ENCODE measurements around the gene HNRNPDL.

DNA sequence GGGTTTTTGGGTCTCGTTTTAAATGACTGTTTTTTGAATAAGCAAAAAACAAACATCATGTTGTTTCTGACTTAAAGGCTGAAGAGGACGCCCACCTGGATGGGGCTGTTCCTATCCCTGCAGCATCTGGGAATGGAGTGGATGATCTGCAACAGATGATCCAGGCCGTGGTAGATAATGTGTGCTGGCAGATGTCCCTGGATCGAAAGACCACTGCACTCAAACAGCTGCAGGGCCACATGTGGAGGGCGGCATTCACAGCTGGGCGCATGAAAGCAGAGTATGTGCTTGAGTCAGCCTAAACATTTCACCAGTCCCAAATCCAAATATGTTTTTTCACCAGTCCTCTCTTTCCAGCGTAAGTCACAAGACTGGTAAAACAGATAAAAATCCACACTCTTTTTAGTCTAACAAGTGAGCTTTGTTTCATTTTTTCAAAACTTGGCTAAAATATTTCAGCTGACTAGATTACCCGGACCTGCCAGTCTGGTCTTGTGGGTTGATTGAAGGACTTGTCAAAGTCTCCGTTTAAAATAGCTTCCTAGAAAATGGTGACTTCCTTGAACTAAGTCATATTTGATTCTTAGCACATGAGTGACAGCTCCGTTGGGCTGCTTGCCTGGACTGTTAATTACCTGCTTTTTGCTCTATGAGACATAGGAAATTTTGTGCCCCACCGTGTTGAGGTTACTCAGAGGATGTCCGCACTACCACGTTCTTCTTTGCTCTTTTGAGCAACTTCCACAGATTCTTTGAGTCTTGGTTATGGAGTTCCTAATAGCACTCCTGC is 20.9 kb upstream of the HNRNPDL start:
- TF ChIP-seq POLR2AphosphoS5 (IDR thresholded peaks at IDR 0.05; ENCODE audit: low read depth) (no peak), CTCF (IDR thresholded peaks at IDR 0.05; ENCODE audit: insufficient read depth, low read length) (no peak), GABPA (IDR thresholded peaks at IDR 0.05; ENCODE audit: low read depth) (no peak), SPI1 (IDR thresholded peaks at IDR 0.05; ENCODE audit: borderline replicate concordance, low read depth) (no peak)
- TF ChIP-seq, protein P1, sequence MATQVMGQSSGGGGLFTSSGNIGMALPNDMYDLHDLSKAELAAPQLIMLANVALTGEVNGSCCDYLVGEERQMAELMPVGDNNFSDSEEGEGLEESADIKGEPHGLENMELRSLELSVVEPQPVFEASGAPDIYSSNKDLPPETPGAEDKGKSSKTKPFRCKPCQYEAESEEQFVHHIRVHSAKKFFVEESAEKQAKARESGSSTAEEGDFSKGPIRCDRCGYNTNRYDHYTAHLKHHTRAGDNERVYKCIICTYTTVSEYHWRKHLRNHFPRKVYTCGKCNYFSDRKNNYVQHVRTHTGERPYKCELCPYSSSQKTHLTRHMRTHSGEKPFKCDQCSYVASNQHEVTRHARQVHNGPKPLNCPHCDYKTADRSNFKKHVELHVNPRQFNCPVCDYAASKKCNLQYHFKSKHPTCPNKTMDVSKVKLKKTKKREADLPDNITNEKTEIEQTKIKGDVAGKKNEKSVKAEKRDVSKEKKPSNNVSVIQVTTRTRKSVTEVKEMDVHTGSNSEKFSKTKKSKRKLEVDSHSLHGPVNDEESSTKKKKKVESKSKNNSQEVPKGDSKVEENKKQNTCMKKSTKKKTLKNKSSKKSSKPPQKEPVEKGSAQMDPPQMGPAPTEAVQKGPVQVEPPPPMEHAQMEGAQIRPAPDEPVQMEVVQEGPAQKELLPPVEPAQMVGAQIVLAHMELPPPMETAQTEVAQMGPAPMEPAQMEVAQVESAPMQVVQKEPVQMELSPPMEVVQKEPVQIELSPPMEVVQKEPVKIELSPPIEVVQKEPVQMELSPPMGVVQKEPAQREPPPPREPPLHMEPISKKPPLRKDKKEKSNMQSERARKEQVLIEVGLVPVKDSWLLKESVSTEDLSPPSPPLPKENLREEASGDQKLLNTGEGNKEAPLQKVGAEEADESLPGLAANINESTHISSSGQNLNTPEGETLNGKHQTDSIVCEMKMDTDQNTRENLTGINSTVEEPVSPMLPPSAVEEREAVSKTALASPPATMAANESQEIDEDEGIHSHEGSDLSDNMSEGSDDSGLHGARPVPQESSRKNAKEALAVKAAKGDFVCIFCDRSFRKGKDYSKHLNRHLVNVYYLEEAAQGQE (IDR thresholded peaks at IDR 0.05; ENCODE audit: insufficient replicate concordance, low read depth), result no peak

Data from HL-60 (cell line).